GM19452 (cell line): Measurements from ENCODE around the gene SOX5.
"Not testable (repeated sequence)": the region's sequence is repeated elsewhere in the genome, so short reads cannot be mapped to it uniquely, and the experiment has no call there.

Source experiments
- ATAC-seq: cut with Tn5 transposase; IDR thresholded peaks from one replicate; pipeline ENCODE4 v1.9.1; 2021; ENCODE audit not compliant: unreplicated experiment

The SOX5 gene

DNA sequence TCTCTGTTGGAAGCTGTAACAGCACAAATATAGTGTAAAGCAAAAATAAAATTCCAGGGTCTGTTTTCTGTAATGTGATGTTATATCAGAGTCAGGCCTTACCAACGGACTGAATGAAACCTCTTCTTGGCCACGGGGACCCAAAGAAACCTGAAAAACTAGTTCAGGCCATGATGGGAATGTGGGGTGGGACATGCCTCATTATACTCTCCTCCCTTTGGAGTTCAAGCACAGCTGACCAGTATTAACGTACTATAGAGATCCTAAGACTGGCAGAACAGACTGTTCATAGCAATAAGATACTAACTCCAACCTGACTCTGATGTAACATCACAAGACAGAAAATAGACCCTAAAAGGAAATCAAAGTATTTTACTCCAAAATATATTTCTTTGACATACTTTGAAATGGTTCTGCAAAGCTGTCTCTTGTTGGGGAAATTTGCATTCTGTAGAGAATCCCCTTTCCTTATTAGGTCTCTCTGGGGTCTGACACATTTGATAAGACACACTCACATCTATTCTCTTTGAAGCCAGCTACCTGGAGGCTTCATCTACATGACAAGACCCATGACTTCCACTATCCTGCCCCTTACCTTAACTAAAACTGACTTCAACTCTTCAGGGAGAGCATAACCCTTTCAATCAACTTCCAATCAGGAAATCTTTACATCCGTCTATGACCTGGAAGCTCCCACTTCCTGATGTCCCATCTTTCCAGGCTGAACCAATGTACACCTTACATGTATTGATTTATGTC lies 444.6 kb downstream of the SOX5 start:
- ATAC-seq, result no peak

DNA sequence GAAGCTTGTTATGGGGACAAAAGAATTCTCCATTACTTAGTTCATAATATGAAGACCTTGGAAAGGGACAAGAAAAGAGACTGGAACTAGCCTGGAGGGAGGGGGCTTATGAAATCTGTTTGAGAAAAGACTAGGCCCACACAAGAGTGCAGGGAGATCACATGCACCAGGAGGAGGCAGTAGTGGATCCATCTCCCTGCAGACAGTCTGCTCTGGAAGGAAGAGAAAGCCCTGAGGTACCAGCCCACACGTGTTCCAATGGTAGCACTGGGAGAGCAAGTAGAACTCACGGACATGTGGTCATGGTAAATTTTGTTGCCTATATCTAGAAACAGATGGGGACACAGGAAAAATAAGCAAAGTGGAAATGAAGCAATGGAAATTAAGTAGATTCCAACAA lies 445.4 kb downstream of the SOX5 start:
- ATAC-seq, result no peak

DNA sequence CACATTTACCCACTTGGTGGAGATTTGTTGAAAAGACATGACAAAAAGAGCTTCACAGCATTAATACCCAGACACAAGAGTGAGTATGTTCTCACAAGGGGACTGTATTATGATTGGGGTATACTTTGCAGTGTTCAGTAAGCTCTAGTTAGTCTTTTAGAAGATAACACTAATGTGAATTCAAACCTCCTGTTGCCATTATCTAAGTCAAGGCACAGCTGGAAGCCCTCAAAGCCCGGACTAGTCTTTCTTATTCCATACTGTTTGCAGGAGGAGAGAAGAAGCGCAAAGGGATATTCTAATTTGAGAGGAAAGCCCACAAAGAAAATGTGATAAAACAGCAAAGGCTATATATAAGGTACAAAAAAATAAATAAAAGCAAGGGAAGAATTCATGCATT lies 445.9 kb downstream of the SOX5 start:
- ATAC-seq, result no peak

DNA sequence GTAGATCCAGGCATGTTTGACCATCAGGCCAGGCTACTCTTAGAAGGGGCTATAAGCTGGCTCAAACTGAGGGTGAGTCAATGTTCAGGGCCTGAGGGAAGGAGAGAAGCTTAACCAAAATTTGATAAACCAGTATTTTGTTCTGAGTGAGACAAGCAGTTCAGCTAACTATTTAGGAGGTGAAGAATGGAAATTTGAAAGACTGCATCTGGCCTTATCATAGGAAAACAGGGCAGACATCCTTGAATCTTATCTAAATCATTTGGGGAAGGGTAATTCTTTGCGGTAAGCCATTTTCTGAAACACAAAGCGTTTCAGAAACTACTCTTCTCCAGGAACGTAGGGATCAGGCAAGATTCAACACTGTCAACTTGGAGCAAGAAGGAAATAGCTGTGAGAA lies 447.2 kb downstream of the SOX5 start:
- no peak for ATAC-seq

DNA sequence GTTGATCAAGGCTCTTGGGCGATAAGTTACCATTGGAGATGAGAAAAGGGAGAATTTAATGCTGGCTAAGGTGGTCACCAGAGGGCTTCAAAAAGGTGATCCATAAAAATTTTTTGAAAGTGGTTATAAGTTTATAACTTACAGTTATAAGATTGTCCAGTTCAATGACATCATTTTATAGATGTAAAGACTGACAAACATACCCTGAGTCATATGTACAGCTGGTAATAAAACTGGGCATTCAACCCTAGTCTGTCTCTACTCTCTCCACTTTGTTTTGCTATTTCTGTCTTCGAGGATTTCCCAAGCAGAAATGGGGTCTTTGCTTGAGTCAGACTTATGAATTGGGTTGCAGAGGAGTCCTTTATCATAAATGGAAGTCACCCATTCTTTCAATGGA lies 454.0 kb downstream of the SOX5 start:
- no peak for ATAC-seq

DNA sequence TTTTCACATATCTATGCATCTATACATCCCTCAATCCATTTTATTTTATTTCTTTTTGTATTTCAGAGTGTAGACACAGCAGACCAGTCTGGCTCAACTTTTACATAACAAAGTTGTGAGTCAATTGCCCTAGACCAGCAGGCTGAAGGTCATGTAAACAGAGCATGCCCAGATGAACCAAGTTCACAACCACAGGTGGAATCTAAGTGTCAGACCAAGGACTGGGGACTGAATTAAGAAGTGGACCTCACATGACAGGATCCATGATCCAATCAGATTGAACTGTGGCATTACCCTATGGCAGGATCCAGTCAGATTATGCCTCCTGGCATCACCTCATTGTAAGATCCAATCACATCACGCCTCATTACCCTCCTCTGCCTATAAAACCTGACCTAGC lies 455.8 kb downstream of the SOX5 start:
- no peak for ATAC-seq

DNA sequence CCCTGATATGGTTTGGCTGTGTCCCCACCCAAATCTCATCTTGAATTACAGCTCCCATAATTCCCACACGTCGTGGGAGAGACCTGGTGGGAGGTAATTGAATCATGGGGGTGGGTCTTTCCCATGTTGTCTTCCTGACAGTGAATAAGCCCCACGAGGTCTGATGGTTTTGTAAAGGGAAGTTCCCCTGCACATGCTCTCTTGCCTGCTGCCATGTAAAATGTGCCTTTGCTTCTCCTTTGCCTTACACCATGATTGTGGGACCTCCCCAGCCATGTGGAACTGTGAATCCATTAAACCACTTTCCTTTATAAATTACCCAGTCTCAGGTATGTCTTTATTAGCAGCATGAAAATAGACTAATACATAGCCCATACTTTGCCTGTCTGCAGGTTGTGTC lies 458.4 kb downstream of the SOX5 start:
- not testable (repeated sequence) for ATAC-seq

DNA sequence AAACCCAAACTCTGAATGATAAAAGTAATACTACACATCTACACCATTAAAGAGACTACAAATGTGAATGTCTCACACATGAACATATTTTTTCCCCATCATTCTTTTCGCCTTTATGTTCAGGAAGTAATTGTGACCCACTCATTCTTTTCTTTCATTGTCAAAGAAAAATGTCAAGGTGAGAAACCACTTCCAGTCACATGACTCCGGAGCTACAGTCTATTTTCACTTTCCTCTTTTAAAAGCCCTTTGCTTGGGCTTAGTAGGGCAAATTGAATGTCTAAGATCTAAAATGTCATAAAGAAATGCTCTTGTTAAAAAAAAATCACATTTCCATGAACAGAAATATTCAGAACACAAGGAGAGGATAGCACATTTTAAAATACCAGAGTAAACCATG lies 461.3 kb downstream of the SOX5 start:
- ATAC-seq, result no peak

DNA sequence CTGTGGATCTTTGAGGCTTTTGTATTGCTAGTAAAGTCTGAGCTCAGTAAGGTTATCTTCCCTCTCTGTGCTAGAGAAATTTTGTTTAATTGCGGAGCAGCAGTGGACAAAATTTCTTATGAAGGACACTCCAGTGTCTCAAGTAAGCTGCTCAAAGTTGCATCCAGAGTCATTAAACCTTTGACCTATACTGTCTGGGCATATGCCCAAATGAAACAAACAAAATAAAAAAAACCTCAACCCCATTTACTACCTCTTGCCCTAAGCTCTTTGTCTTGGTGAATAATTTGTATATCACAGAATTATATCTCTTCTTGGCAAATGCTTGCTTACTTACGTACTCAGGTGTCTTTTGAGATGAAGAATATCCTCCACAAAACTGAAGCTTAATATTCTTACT lies 465.2 kb downstream of the SOX5 start:
- ATAC-seq, result no peak

DNA sequence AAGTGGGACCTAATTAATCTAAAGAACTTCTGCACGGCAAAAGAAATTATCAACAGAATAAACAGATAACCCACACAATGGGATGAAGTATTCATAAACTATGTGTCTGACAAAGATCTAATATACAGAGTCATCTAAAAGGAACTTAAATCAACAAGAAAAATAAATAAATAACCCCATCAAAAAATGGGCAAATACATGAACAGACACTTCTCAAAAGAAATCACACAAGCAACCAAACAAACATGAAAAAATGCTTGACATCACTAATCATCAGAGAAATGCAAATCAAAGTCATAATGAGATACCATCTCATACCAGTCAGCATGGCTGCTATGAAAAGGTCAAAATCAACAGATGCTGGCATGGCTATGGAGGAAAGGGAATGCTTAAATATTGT lies 466.9 kb downstream of the SOX5 start:
- no peak for ATAC-seq
